Type B pancreatic cell (in vitro differentiated cells): ENCODE results near the gene KAZN. TPM values are rescaled to one million over a fixed set of nuclear protein-coding genes. Genes with fewer than 3 reads are reported as not detected.

Experiments
- DNase-seq: peaks from one replicate; pipeline ENCODE4 v3.0.0; 2021; ENCODE audit warnings: mixed read lengths; ENCODE audit not compliant: unreplicated experiment; ENCODE audit errors: extremely low spot score
- H3K27ac Mint-ChIP-seq: 2 replicates; pipeline ENCODE4 v1.8.0; 2021; ENCODE audit warnings: mild to moderate bottlenecking, mixed read lengths
- H3K27me3 Mint-ChIP-seq: 2 replicates; pipeline ENCODE4 v1.8.0; 2021; ENCODE audit warnings: mixed read lengths
- H3K36me3 Mint-ChIP-seq: 2 replicates; pipeline ENCODE4 v1.8.0; 2021; ENCODE audit warnings: mixed read lengths
- H3K4me1 Mint-ChIP-seq: one replicate; pipeline ENCODE4 v1.8.0; 2021; ENCODE audit warnings: mixed read lengths; ENCODE audit not compliant: unreplicated experiment
- H3K4me3 Mint-ChIP-seq: 2 replicates; pipeline ENCODE4 v1.8.0; 2021; ENCODE audit warnings: mild to moderate bottlenecking, mixed read lengths
- H3K9me3 Mint-ChIP-seq: 2 replicates; pipeline ENCODE4 v1.8.0; 2021; ENCODE audit warnings: mixed read lengths
- CTCF ChIP-seq: fragments of 200-600 bp; sonication (generic); conservative IDR thresholded peaks from 2 replicates; pipeline ENCODE4 v1.5.0; 2021; ENCODE audit warnings: antibody characterized with exemption, mild to moderate bottlenecking
- total RNA-seq: library from RNA; stranded (reverse); gene quantifications from 2 replicates; pipeline ENCODE4 v1.2.1, GENCODE V29; 2021; ENCODE audit warnings: low replicate concordance

Gene KAZN
- total RNA-seq, 1 donor from 2014 or later = 33.7 TPM

DNA sequence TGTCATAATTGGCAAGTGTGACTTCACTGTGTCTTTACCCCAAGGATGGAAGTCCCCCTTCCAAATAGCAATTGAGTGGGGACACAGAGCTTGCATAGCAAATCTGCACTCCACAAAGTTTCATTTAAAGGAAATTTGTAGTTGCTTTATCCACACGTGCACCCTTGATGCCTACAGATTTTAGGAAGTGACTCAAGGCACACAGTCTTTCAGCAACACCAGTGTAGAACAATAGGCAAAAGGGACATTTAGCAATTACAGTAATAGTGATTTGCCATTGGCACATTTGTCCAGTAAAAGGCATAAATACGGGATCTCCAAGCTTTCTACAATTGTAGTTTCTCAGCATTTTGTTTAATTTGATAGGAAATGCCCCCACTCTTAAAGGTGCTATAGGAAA is 43.4 kb upstream of the KAZN start:
- no peak overlapping the region for H3K27ac Mint-ChIP-seq
- H3K4me3 Mint-ChIP-seq = no peak overlapping the region
- TF ChIP-seq CTCF = no peak
- H3K36me3 Mint-ChIP-seq = no peaks in the 10 kb centered on the region
- no peaks in the 10 kb centered on the region for H3K9me3 Mint-ChIP-seq
- DNase-seq = no peak
- peaks cover 27% of the 10 kb centered on the region for H3K27me3 Mint-ChIP-seq
- H3K4me1 Mint-ChIP-seq = peaks cover 3% of the 10 kb centered on the region

- Mint-ChIP-seq H3K27ac (no peak overlapping the region), H3K4me1 (no peaks in the 10 kb centered on the region), H3K9me3 (peaks cover 4% of the 10 kb centered on the region), H3K4me3 (no peak overlapping the region), H3K27me3 (peaks cover 15% of the 10 kb centered on the region), H3K36me3 (no peaks in the 10 kb centered on the region)
- DNase-seq = no peak
- no peak for TF ChIP-seq CTCF
These were observed 37.3 kb upstream of the KAZN start for GRCh38 chr1:14561014-14561693.

GRCh38 chr1:14565090-14565489 is 33.4 kb upstream of the KAZN start:
- H3K4me1 Mint-ChIP-seq = no peaks in the 10 kb centered on the region

GRCh38 chr1:14567056-14567455 is 31.4 kb upstream of the KAZN start:
- Mint-ChIP-seq H3K4me1 (no peaks in the 10 kb centered on the region), H3K4me3 (no peak overlapping the region), H3K9me3 (peaks cover 4% of the 10 kb centered on the region), H3K27ac (no peak overlapping the region), H3K27me3 (no peaks in the 10 kb centered on the region), H3K36me3 (peaks cover 3% of the 10 kb centered on the region)
- DNase-seq = no peak
- peak; percentile 46 for TF ChIP-seq CTCF

More at GRCh38 chr1:14565090-14565489, 33.4 kb upstream of the KAZN start:
- TF ChIP-seq CTCF = no peak
- Mint-ChIP-seq H3K27me3 (no peaks in the 10 kb centered on the region), H3K36me3 (peaks cover 3% of the 10 kb centered on the region), H3K27ac (no peak overlapping the region), H3K4me3 (no peak overlapping the region), H3K9me3 (peaks cover 4% of the 10 kb centered on the region)
- no peak for DNase-seq

DNA sequence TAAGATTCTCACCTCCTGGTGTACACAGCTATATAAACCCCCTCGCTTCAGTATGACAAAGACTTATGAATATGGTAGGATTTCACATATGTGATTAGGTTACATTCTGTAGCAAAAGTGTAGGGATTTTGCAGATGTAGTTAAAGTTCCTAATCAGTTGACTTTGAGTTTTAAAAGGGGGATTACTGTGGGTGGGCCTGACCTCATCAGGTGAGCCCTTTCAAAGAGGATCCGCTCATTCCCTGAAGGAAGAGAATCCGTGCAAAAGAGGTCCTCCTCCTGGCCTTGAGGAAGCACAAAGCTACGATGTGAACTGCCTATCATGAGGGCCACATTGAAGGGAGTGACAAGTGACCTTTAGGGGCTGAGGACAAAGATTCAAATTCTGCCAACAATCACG is 30.6 kb upstream of the KAZN start:
- no peak for TF ChIP-seq CTCF
- peaks cover 3% of the 10 kb centered on the region for H3K36me3 Mint-ChIP-seq
- no peak overlapping the region for H3K27ac Mint-ChIP-seq

More for the DNA sequence above, 30.6 kb upstream of the KAZN start:
- DNase-seq = no peak
- Mint-ChIP-seq H3K4me1 (no peaks in the 10 kb centered on the region), H3K4me3 (no peak overlapping the region), H3K9me3 (peaks cover 4% of the 10 kb centered on the region), H3K27me3 (no peaks in the 10 kb centered on the region)
